ENCODE data around the gene HIF1A.

GRCh38 chr14:61749264-61749663 lies 54.0 kb downstream of the HIF1A start:
- TF ChIP-seq CTCF (IDR thresholded peaks at IDR 0.05): no peak
- no peak for TF ChIP-seq ZFX (IDR thresholded peaks at IDR 0.05; ENCODE audit: borderline replicate concordance)

Measured in 22Rv1 (cell line).